ENCODE measurements around the gene PRR20G.
"Not testable (repeated sequence)": the region's sequence is repeated elsewhere in the genome, so short reads cannot be mapped to it uniquely, and the experiment has no call there.

The PRR20G gene

DNA sequence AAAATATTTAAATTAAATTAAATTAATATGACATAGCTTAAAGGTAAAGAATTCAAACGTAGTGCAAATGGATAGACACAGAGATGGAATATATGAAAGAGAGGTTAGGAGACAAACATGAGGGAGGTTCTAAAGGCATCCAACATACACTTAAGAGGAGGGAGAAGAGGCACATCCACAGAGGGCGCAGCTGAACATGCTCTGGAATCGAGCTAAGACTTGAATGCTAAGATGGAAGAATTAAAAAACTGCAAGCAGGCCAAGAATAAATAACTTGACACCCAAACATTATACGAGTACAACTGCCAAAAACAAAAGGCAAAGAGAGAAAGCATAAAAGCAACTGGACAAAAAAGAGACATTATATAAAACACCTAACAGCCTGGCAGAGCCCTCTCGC is 9.1 kb upstream of the PRR20G start:
- no peak for DNase-seq

DNA sequence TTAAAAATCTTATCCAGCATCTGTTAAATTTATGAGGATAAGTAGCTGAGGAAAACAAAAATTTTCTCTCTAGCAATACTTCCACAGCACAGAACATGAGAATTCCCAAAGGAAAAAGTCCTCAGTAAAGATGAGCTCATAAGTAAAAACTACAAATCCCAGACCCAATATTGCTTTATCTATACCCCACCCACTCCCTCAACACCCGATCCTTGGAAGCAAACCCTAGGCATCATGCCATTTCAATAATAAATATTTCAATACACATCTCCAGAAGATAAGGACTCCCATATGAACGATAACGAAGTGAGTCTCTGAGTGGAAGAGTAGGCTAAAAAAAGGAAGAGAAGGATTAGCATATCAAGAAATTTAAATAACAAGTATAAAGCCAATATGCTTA is 8.3 kb upstream of the PRR20G start:
- no peak for DNase-seq

GRCh38 chr3:127293650-127294049 is 5.8 kb upstream of the PRR20G start:
- DNase-seq, result not testable (repeated sequence)

- DNase-seq, result no peak
Observed at GRCh38 chr3:127291611-127292010, 3.8 kb upstream of the PRR20G start.

DNA sequence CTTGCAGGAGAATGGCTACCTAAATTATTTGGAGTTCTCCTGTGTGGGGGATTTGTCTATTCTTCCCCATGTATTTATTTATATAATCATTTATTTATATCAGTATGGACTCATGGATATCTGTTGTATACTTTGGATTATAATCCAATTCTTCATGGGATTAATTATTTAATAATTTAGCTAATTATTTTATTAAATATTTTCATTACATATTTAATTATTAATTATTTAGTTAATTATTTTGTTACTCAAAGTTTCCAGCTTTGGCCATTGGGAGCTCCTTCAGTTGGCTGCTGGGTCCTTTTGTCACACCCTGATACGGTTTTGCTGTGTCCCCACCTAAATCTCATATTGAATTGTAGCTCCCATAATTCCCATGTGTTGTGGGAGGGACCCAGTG is 3.3 kb upstream of the PRR20G start:
- no peak for DNase-seq

DNA sequence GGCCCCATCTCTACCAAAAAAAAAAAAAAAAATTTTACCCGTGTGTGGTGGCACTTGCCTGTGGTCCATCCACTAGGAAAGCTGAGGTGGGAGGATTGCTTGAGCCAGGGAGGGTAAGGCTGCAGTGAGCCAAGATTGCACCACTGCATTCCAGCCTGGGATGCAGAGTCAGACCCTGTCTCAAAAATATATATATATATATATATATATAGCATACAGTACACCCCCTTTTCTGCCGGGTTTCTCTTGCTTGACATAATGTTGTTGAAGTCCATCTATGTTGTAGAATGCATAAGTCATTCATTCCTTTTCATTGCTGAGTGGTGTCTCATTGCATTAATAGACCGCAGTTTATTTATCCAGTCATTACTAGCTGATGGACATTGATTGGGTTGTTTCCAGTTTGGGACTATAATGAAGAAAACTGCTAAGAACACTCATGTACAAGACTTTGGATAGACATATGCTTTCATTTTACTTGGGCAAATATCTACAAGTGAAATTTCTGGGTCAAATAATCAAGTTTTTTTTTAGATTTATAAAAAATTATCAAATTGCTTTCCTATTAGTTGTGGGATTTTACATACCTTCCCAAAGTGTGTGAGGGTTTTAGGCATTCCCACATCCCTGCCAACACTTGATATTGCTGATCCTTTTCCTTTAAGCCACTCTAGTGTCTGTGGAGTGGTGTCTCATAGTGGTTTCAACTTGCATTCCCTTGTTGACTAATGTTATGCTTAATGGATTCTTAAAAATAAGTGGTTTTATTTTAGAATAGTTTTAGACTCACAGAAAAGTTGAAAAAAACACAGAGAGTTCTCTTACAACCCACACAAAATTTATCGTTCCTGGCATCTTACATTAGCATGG is 2.1 kb upstream of the PRR20G start:
- no peak for DNase-seq

DNA sequence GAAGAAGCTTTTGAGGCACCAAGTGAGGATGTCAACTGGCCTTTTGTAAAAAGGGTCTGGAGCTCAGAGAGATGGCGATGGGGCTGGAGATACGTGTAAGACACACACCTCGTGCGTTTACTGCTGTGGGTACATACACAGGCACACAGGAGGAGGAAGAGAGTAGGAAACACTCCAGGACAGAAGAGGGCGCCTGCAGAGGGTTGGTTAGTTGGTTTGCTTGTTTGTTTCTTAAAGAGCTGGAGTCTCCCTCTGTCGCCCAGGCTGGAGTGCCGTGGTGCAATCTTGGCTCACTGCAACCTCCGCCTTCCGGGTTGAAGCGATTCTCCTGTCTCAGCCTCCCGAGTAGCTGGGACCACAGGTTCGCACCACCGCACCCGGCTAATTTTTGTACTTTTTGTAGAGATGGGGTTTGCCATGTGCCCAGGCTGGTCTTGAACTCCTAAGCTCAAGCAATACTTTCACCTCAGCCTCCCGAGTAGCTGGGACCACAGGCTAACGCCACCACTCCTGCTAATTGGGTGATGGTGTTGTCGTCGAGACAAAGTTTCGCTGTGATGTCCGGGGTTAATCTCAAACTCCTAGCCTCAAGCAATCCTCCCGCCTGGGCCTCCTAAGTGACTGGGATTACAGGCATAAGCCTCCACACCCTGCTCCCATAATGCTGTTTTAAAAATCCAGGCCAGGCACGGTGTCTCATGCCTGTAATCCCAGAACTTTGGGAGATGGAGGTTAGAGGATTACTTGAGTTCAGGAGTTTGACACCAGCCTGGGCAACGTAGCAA is 1.3 kb upstream of the PRR20G start:
- no peak for DNase-seq

DNA sequence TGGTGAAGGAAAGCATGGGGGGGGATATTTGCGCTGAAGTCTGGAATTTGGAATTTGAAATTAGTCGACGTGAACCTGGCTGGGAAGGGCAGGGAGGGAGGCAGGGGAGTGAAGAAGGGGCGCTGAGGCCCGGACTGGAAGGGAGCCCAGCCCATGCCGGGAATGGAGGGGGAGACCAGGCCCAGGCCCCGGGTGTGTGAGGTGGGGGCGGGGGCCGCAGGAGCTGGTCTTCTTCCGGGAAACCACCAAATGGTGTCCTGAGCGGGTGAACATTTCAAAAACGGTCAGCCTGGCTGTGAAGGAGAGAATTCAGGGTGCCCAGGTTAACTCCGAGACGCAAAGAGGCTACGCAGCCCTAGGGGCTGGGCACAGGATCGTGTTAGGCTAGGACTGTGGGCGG is 497 bp upstream of the PRR20G start:
- DNase-seq, result no peak

DNA sequence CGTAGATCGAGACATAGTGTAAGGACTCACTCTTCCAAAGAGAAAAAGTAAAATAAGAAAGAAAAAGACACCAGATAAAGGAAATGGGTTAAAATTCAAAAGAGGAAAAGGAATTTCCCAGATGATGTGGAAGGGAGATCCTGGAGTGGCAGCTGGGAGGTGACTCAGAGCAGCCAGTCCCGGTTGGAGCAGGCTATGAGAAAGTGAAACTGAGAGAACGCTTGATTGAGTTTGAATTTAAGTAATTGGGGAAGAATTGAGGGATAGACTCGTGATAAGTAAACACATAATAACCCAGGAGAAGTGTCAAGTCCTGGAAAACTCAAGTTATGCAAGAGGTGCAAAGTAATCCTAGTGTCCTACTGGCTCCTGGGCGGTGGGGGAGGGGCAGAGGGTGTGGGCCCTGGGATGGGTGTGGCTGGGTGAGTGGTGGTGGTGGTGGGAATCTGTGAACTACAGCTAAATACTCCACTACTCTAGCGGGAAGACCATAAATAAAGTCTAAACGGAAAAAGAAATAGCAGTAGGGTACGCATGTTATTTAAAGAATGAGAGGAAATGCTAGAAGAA is 1.2 kb downstream of the PRR20G start:
- no peak for DNase-seq

GRCh38 chr3:127284258-127284657 is 3.6 kb downstream of the PRR20G start:
- DNase-seq, result no peak

DNA sequence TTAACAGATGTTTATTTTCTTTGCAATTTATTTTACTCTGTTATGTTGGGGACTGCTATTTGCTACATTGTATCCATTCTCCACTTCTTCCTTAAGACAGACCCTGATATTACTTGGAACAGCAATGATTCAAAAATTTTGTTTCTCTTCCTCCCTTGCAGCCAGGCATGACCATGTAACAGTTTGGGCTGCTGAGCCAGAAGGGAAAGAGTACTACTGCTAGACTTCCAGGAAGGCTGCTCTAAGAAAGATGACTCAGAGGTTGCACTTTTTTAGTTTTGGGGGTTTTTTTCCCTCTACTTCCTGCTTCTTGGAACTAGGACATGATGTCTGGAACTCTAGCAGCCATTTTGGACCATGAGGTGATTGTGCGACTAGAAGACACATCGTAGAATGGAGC is 10.3 kb downstream of the PRR20G start:
- no peak for DNase-seq

DNA sequence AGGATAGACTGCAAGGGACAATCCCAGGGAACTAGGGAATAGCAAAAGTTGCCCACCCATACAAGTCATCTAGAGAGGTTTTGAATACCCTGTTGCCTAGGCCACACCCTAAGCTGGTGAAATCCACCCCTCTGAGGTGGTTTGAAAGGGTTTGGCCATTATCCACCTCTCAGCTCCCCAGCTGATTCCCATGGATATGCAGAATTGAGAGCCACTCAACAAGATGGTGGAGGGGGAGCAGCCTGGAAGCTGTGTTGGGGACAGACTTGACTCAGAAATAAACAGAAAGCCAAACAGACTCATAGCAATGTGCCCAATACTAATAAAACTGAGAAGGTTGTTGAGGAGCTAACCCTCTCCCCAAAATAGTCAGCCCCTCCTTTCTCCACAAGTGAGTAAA is 10.9 kb downstream of the PRR20G start:
- DNase-seq, result no peak

DNA sequence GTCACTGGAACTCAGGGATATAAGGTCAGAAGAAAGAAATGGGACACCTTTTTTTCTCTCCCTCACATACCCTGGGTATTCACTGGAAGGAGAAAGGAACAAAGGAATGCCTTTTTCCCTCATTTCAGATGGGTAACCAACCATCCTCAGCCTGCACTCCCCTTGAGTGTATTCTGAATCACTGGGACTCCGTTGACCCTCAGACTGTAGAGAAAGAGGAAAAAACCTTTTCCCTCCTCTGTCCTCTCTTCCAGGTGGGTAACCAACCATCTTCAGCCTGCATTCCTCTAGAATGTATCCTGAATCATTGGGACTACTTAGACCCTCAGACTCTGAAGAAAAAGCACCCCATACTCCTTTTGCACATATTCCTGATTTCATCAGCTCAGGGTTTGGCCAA is 11.4 kb downstream of the PRR20G start:
- no peak for DNase-seq

GRCh38 chr3:127275287-127275781 is 12.5 kb downstream of the PRR20G start:
- DNase-seq, result no peak

DNA sequence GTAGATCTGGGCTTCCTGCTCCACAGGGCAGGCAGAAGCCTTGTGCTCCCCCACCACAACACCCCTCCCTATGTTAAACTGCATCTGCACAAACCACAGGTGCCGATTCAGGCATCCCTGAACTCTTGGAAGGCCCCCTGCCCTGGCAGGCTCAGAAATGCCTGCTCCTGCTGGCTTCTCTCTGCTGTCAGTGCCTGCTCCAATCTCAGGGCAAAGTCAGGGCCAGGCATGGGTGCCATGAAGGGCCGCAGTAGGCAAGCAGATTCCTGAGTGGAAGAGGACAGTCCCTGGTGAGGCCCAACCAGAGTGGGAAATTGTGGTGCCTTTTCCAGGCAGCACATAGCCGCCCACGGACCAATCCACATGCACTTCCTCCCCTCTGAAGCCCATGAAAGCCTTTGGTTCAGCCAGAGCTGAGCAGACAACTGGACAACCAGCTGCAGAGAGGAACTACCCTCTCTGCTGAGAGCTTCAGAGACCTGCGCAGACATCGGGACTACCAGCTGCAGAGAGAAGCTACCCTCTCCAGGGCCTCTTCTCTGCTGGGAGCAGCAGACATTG is 13.6 kb downstream of the PRR20G start:
- DNase-seq, result no peak

GRCh38 chr3:127273206-127273605 is 14.6 kb downstream of the PRR20G start:
- no peak for DNase-seq

DNA sequence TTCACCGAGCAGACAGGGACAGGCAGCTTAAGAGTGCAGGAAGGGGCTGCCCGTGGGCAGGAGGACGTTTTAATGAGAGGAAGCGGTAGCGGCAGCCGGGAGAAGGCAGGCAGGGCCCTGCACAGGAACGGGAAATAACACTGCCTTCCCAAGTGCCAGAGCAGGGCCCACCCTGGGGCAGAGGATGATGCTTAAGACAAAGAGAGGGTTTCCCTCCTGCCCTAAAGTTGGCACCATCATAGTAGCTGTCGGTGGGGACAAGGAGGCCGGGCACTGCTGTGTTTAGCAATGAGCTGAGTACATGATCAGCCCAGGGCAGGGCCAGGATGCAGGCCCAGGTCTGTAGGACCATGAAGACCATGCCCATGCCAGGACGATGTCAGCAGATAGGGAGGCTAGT is 21.7 kb downstream of the PRR20G start:
- no peak for DNase-seq

DNA sequence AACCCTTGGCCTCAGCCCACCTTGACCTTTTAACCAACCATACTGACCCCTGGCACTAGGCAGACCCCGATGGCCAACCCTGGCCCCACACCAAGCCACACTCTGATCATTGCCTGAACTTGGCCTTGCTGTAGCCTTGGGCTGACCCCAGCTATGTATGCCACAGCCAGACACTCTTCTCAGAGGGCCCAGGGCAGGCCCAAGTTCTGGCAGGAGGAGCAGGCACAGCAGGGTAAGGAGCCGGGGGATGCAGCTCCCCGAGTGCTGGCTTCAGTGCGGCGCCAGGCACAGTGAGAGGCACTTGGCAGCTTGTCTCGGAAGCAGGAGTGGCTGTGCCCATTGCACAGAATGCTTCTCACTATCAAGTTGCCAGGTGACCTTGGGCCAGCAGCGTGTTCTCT is 22.3 kb downstream of the PRR20G start:
- DNase-seq, result no peak

GRCh38 chr3:127264794-127265514 is 22.9 kb downstream of the PRR20G start:
- no peak for DNase-seq

GRCh38 chr3:127264292-127264691 is 23.6 kb downstream of the PRR20G start:
- no peak for DNase-seq

- no peak for DNase-seq
Observed at GRCh38 chr3:127263586-127264231, 24.1 kb downstream of the PRR20G start.

DNA sequence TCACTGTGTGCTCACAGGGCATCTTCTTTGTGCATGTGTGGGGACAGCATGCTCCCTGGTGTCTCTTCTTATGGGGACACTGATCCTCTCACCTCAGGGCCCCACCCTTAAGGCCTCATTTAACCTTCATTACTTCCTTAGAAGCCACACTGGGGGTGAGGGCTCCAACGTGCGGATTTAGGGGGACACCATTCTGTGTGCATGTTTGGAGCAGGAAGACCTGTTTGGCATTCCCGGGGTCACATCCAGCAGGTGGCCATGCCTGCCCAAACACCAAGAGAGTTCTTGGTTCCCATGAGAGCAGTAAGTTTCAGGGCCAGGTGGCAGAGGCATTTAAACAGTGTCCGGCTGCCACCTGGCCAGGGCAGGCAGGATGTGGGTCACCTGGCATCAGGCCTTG is 24.8 kb downstream of the PRR20G start:
- no peak for DNase-seq

Data from effector CD8-positive, alpha-beta T cell (primary cell).